GM19455 (cell line): Measurements from ENCODE around the gene MYL5.
"Not testable (repeated sequence)": the region's sequence is repeated elsewhere in the genome, so short reads cannot be mapped to it uniquely, and the experiment has no call there.

Experiments used
- ATAC-seq: cut with Tn5 transposase; IDR thresholded peaks from one replicate; pipeline ENCODE4 v1.9.1; 2021; ENCODE audit not compliant: unreplicated experiment

MYL5 gene

GRCh38 chr4:704198-704891 lies 30.0 kb downstream of the MYL5 start:
- ATAC-seq, result no peak

GRCh38 chr4:704971-705277 lies 30.6 kb downstream of the MYL5 start:
- ATAC-seq, result no peak

GRCh38 chr4:705278-706082 lies 31.1 kb downstream of the MYL5 start, which contains the start of gene PCGF3:
Gene PCGF3 (plus strand): TSS chr4:705832. CDS start chr4:733681, 27,849 bp downstream.
- ATAC-seq, result peak; percentile 85

GRCh38 chr4:706083-706633 lies 31.8 kb downstream of the MYL5 start:
- ATAC-seq, result not testable (repeated sequence)

GRCh38 chr4:706834-707598 lies 32.7 kb downstream of the MYL5 start:
- no peak for ATAC-seq

- no peak for ATAC-seq
Measured at GRCh38 chr4:707929-708630, 33.7 kb downstream of the MYL5 start.

- no peak for ATAC-seq
Measured at GRCh38 chr4:708631-708933, 34.2 kb downstream of the MYL5 start.

- no peak for ATAC-seq
Measured at GRCh38 chr4:709348-709747, 35.0 kb downstream of the MYL5 start.

- no peak for ATAC-seq
Measured at GRCh38 chr4:710116-710515, 35.8 kb downstream of the MYL5 start.

- ATAC-seq, result no peak
Measured at GRCh38 chr4:710916-711315, 36.6 kb downstream of the MYL5 start.

- ATAC-seq, result no peak
Measured at GRCh38 chr4:712093-712492, 37.8 kb downstream of the MYL5 start.

GRCh38 chr4:712916-713632 lies 38.7 kb downstream of the MYL5 start:
- no peak for ATAC-seq

GRCh38 chr4:714087-714486 lies 39.7 kb downstream of the MYL5 start:
- no peak for ATAC-seq

- no peak for ATAC-seq
Measured at GRCh38 chr4:717601-718320, 43.4 kb downstream of the MYL5 start.

- no peak for ATAC-seq
Measured at GRCh38 chr4:718460-718859, 44.1 kb downstream of the MYL5 start.

- no peak for ATAC-seq
Measured at GRCh38 chr4:720111-720860, 45.9 kb downstream of the MYL5 start.

GRCh38 chr4:721261-722168 lies 47.2 kb downstream of the MYL5 start:
- ATAC-seq, result no peak

GRCh38 chr4:722169-722725 lies 47.9 kb downstream of the MYL5 start:
- ATAC-seq, result no peak
